Measurements from ENCODE around the gene TMEM181. TPM values are rescaled to one million over a fixed set of nuclear protein-coding genes. Genes with fewer than 3 reads are reported as not detected.

TMEM181 gene
- 18.4 TPM for total RNA-seq

GRCh38 chr6:158559895-158560835 is at the start of gene TMEM181:
TMEM181 (plus strand) TSS chr6:158560091; CDS start chr6:158560225, 134 bp downstream.
- Histone ChIP-seq H3K27me3 (no peaks in the 10 kb centered on the region), H3K36me3 (no peaks in the 10 kb centered on the region), H3K4me1 (peaks cover 37% of the 10 kb centered on the region), H3K9me3 (no peaks in the 10 kb centered on the region), H3K27ac (peak within 1 kb of the TSS; percentile 89), H3K4me3 (peak within 1 kb of the TSS; percentile 84 to 85)
- TF ChIP-seq POLR2AphosphoS5 (IDR thresholded peaks at IDR 0.05; ENCODE audit: insufficient read depth in 1 of 2, low read depth in 1 of 2) (peak; percentile 14 to 18), POLR2A (IDR thresholded peaks at IDR 0.05) (peak in 1 of 2 donors; percentile 70)
- TF ChIP-seq, protein P1, sequence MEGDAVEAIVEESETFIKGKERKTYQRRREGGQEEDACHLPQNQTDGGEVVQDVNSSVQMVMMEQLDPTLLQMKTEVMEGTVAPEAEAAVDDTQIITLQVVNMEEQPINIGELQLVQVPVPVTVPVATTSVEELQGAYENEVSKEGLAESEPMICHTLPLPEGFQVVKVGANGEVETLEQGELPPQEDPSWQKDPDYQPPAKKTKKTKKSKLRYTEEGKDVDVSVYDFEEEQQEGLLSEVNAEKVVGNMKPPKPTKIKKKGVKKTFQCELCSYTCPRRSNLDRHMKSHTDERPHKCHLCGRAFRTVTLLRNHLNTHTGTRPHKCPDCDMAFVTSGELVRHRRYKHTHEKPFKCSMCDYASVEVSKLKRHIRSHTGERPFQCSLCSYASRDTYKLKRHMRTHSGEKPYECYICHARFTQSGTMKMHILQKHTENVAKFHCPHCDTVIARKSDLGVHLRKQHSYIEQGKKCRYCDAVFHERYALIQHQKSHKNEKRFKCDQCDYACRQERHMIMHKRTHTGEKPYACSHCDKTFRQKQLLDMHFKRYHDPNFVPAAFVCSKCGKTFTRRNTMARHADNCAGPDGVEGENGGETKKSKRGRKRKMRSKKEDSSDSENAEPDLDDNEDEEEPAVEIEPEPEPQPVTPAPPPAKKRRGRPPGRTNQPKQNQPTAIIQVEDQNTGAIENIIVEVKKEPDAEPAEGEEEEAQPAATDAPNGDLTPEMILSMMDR (IDR thresholded peaks at IDR 0.05) = no peak
- DNase-seq (ENCODE audit: extremely low spot score in 2 of 2) = no peak
- intact Hi-C loops (cut with DNase I) = no loop called here

- peak in 1 of 2 donors; percentile 56 for DNase-seq (ENCODE audit: extremely low spot score in 2 of 2)
- H3K27me3 ChIP-seq = no peaks in the 10 kb centered on the region
- TF ChIP-seq POLR2A (IDR thresholded peaks at IDR 0.05) (no peak), POLR2AphosphoS5 (IDR thresholded peaks at IDR 0.05; ENCODE audit: insufficient read depth in 1 of 2, low read depth in 1 of 2) (no peak)
- TF ChIP-seq, protein P1 (IDR thresholded peaks at IDR 0.05) = no peak
- H3K9me3 ChIP-seq = no peaks in the 10 kb centered on the region
- H3K27ac ChIP-seq = no peak overlapping the region
- no peaks in the 10 kb centered on the region for H3K36me3 ChIP-seq
- H3K4me1 ChIP-seq = peaks cover under 1% of the 10 kb centered on the region
- H3K4me3 ChIP-seq = no peak overlapping the region
- intact Hi-C loops (cut with DNase I) = no loop called here
Measured at GRCh38 chr6:158512809-158513208, 47.1 kb upstream of the TMEM181 start.

DNA sequence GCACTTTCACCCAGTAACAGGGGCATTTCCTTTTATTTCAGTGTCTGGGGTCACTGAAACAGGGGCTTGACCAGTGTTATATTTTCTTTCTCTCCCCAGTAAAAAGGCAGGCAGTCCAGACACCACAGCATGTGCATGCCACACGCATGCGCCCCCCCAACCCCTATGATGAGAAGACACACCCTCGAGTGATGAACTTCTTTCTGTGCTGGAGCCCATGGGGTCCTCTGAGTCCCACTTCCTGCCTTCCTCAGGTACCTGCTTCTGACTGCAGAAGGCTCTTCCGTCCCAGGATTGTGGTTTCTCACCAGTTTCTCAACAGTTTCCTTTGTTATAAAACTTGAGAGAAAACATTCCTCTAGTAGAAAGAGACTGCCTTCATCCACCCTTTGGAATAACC is 45.7 kb upstream of the TMEM181 start:
- no peaks in the 10 kb centered on the region for H3K9me3 ChIP-seq
- TF ChIP-seq, protein P1 (IDR thresholded peaks at IDR 0.05) = no peak
- TF ChIP-seq POLR2AphosphoS5 (IDR thresholded peaks at IDR 0.05; ENCODE audit: insufficient read depth in 1 of 2, low read depth in 1 of 2) = no peak
- TF ChIP-seq POLR2A (IDR thresholded peaks at IDR 0.05) = no peak
- DNase-seq (ENCODE audit: extremely low spot score in 2 of 2) = no peak
- H3K27me3 ChIP-seq = no peaks in the 10 kb centered on the region
- peaks cover 6% of the 10 kb centered on the region for H3K4me1 ChIP-seq
- H3K4me3 ChIP-seq = no peak overlapping the region
- H3K27ac ChIP-seq = no peak overlapping the region
- intact Hi-C loops (cut with DNase I) = no loop called here
- H3K36me3 ChIP-seq = no peaks in the 10 kb centered on the region

- no peak for DNase-seq (ENCODE audit: extremely low spot score in 2 of 2)
- Histone ChIP-seq H3K9me3 (no peaks in the 10 kb centered on the region), H3K27ac (no peak overlapping the region), H3K4me3 (no peak overlapping the region), H3K27me3 (no peaks in the 10 kb centered on the region), H3K4me1 (peaks cover 6% of the 10 kb centered on the region), H3K36me3 (no peaks in the 10 kb centered on the region)
- intact Hi-C loops (cut with DNase I) = no loop called here
- TF ChIP-seq POLR2A (IDR thresholded peaks at IDR 0.05) (no peak), POLR2AphosphoS5 (IDR thresholded peaks at IDR 0.05; ENCODE audit: insufficient read depth in 1 of 2, low read depth in 1 of 2) (no peak)
- TF ChIP-seq, protein P1 (IDR thresholded peaks at IDR 0.05) = no peak
Measured at GRCh38 chr6:158514991-158515390, 44.9 kb upstream of the TMEM181 start.

DNA sequence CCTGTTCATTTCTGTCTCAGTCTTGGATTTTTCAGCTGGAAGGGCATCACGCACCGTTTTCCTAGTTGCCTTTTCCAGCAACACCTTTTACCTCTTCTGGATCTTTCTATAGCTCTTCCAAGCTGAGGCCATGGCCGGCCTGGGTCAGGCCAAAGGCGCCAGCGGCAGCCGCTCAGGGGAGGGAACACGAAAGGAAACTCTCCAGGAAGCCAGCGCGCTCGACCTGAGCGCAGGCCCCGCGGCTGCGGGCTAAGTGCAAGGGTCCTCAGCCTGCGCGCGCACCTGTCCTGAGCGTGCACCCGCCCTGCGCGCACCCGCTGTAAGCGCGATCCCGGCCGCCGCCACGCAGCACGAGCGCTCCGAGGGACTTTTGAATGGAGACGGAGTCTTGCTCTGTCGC is 43.8 kb upstream of the TMEM181 start:
- Histone ChIP-seq H3K4me3 (no peak overlapping the region), H3K9me3 (no peaks in the 10 kb centered on the region), H3K27ac (no peak overlapping the region)

More for the DNA sequence above, 43.8 kb upstream of the TMEM181 start:
- H3K36me3 ChIP-seq = no peaks in the 10 kb centered on the region
- H3K4me1 ChIP-seq = peaks cover 6% of the 10 kb centered on the region
- TF ChIP-seq POLR2AphosphoS5 (IDR thresholded peaks at IDR 0.05; ENCODE audit: insufficient read depth in 1 of 2, low read depth in 1 of 2) (no peak), POLR2A (IDR thresholded peaks at IDR 0.05) (no peak)
- TF ChIP-seq, protein P1 (IDR thresholded peaks at IDR 0.05) = no peak
- H3K27me3 ChIP-seq = no peaks in the 10 kb centered on the region
- DNase-seq (ENCODE audit: extremely low spot score in 2 of 2) = no peak
- intact Hi-C loops (cut with DNase I) = no loop called here

All from vagina (tissue), 2 donors.